T follicular helper cell (primary cell): Measurements from ENCODE around the gene BAIAP3.

Source experiments
- DNase-seq: peaks from one replicate; pipeline ENCODE4 v3.0.0-alpha.2; 2020; ENCODE audit warnings: low read depth

The BAIAP3 gene

DNA sequence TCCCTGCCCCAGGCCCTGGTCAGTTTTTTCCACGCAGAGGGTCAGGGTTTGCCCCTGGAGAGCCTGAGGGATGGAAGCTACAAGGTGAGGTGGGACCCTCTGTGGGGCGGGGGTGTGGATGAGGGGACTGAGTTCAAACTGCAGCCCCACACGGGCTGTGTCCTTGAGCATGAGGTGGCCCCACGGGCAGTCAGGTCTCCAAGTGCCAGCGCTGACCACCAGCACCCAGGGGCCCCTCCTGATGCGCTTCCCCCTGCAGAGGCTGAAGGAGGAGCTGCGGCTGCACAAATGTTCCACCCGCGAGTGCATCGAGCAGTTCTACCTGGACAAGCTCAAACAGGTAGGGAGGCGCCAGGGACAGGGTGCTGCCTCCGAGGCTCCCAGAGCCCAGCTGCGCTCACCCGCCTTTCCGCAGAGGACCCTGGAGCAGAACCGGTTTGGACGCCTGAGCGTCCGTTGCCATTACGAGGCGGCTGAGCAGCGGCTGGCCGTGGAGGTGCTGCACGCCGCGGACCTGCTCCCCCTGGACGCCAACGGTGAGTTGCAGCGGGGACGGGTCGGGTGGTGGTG lies 13.9 kb downstream of the BAIAP3 start:
- DNase-seq: no peak

DNA sequence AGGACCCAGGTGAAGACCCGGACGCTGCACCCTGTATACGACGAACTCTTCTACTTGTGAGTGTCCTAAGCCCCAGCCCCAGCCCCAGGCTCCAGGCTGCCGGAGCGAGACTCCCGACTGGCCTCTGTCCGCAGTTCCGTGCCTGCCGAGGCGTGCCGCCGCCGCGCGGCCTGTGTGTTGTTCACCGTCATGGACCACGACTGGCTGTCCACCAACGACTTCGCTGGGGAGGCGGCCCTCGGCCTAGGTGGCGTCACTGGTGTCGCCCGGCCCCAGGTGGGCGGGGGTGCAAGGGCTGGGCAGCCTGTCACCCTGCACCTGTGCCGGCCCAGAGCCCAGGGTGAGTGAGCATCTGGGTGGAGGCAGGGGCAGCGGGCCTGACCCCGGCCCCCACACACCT lies 14.5 kb downstream of the BAIAP3 start:
- no peak for DNase-seq

DNA sequence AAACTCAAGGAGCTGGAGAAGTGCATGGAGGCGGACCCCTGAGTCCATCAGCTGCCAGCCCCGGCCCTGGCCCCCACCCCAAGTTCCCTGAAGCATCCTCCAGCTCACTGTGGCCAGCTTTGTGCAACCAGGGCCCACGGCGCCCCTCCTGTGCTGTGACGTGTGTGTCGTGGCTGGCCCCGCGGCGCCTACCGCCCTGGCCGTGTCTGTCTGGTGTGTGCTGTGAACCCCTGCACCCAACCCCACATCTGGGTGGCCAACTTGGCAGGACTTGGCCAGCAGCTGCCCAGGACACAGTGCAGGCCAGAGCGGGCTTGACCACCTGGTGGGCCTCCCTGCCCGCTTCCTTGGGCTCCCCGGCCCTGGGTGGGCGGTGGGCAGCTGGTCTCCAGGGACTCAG lies 15.0 kb downstream of the BAIAP3 start:
- no peak for DNase-seq

DNA sequence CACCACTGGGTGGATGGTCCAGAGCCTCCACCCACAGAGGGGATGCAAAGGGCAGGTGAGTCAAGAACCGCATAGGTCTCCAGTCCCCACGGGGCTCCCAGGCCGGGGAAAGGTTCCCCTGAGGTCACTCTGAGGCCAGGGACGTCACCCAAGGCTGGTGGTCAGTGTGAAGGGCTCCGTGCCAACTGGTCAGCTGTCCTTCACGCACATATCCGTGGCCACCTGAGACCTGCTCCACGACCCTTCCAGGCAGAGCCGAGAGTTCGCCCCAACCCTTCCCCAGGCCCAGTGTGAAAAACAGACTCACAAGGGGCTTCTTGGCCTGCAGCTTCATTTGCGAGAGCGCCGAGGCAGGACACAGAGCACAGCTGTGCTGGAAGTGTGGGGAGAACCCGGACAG lies 15.5 kb downstream of the BAIAP3 start:
- DNase-seq: no peak

DNA sequence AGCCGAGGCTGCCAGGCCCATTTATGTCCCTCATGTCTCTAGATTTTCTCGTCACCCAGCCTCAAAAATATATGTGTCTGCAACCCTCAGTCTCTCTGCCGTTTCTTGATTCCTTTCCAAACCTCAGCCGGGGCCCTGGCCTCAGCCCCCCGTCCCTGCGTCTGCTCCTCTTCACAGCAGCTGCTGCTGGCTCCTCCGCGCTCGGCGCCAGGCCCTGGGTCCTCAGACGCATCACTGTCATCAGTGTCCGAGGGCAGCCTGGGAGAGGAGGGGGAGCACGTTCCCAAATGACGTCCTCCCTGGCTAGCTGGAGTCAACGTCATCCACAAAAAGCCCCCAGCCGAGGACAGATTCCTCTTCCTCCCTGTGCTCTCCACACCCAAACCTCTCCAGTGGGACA lies 15.9 kb downstream of the BAIAP3 start:
- no peak for DNase-seq

DNA sequence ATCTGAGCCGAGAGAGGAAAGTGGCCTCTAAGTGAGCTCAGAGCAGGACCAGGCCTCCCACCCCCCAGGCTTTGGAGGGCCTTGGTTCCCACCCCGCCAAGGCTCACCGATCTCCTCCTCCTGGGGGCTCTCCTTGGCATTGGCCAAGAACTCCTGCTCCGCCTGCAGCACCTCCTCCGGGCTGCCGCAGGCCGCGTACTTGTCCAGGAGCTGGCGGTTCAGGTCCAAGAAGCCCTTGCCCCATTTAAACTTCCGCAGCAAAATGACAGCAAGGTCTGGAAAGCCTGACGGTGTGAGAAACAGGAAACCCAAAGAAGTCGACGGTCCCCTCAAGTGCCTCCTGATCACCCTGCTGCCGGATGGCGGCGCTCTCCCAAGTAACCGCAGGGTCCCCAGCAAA lies 16.5 kb downstream of the BAIAP3 start:
- no peak for DNase-seq

DNA sequence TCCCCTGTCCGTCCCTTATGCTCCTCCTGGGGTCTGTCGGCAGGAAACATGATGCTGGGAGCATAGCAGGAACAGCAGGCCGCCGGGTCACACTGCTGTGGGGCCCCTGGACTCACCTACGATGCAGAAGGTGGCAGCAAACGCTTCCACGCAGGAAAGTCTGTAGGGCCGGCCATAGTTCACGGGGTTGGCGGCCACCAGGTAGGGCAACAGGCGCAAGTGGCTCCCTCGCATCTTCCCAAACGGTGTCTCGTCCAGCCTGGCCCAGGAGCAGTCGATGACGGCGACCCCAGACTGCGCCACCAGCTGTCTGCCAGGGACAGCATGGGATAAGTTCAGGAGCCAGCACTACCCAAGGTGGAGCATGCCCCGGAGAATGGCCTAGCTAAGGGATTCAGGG lies 17.2 kb downstream of the BAIAP3 start:
- no peak for DNase-seq

DNA sequence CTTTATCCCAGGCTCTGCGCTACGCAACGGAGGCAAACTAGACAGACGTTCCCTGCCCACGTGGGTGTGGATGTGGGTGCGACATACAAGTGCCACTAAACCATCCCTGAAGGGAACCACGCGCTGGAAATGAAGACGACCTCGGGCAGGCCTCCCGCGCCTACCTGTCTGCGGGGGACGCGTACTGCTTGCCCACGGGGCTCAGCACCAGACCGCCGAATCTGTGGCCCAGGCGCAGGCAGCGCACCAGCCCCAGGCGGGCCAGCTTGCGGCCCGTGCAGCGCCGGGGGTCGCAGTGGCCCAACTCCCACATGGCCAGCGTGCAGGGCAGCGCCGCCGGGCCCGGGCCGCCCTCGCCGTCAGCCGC lies 17.8 kb downstream of the BAIAP3 start:
- no peak for DNase-seq

DNA sequence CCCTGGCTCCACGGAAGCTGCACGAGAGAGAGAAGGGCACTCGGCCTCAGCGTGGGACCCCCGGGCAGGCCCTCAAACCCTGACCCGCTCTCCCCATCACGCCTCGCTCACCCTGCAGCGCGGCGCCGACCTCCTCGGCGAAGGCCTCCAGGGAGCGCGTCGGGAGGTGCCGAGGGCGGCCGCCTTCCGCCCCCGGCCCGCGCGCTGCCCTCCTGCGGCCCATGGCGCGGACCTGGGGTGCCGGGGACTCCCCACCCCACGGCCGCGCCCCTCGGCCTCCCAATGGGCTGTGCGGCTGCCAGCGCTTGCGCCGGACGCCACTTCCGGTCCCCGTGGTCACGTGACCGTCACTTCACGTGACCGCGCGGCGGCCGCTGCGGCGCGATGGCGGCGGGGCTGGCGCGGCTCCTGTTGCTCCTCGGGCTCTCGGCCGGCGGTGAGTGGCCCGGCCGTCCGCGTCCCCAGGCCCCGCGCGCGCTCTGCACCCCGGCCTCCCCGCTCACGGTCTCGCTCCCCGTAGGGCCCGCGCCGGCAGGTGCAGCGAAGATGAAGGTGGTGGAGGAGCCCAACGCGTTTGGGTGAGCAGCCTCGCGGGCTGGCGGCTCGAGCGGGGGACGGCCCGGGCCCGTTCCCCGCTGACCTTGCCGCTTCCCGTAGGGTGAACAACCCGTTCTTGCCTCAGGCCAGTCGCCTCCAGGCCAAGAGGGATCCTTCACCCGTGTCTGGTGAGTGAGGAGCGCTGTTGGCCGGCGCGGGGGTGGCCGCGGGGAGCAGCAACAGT lies 18.3 kb downstream of the BAIAP3 start, which contains the start of the genes GNPTG and TSR3:
Gene GNPTG (plus strand): TSS at position 350 of the 781 bp plus-strand sequence. CDS start 35 bp downstream, at position 385.
Gene TSR3 (minus strand): TSS at position 297 of the 781 bp plus-strand sequence. CDS start 74 bp downstream, at position 223.
- DNase-seq: peak; percentile 76

DNA sequence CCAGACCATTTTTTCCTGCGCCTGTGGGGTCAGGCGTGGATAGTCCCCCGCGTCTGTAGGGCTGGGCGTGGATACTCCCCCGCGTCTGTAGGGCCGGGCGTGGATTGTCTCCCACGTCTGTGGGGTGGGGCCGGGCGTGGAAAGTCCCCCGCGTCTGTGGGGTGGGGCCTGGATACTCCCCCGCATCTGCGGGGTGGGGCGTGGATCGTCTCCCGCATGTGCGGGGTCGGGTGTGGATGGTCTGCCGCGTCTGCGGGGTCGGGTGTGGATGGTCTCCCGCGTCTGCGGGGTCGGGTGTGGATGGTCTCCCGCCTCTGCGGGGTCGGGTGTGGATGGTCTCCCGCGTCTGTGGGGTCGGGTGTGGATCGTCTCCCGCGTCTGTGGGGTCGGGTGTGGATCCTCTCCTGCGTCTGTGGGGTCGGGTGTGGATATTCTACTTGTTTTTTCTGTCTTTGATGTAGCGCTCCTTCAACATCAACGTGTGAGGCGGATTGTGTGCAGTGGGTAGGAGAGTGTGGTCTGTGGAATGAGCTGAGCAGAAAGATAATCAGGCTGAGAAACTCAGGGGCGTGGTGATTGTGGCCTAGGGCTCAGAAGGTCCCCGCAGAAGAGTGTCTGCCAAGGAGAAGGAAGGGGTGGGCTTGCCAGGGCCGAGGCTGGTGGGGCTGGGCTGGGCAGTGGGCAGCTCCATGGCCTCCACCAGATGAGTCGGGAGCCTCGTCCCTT lies 21.5 kb downstream of the BAIAP3 start:
- no peak for DNase-seq

DNA sequence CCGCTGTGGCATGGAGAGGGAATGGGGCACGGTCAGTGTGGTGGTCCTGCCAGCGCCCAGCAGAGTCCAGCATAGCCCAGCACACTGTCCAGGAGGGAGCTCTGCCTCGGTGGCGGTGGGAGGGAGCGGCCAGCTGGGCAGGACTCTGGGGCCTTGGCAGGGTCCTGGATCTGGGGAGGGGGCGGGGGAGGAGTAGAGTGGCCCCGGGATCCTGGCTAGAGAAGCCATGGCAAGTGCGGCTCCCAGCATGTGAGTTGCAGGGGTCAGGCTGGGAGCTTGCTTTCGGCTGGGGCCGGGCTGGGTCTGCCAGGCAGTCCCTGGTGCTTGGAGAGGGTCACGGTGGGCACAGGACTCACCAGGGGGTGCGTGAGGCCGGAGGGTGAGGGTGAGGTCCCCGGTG lies 22.1 kb downstream of the BAIAP3 start:
- no peak for DNase-seq

DNA sequence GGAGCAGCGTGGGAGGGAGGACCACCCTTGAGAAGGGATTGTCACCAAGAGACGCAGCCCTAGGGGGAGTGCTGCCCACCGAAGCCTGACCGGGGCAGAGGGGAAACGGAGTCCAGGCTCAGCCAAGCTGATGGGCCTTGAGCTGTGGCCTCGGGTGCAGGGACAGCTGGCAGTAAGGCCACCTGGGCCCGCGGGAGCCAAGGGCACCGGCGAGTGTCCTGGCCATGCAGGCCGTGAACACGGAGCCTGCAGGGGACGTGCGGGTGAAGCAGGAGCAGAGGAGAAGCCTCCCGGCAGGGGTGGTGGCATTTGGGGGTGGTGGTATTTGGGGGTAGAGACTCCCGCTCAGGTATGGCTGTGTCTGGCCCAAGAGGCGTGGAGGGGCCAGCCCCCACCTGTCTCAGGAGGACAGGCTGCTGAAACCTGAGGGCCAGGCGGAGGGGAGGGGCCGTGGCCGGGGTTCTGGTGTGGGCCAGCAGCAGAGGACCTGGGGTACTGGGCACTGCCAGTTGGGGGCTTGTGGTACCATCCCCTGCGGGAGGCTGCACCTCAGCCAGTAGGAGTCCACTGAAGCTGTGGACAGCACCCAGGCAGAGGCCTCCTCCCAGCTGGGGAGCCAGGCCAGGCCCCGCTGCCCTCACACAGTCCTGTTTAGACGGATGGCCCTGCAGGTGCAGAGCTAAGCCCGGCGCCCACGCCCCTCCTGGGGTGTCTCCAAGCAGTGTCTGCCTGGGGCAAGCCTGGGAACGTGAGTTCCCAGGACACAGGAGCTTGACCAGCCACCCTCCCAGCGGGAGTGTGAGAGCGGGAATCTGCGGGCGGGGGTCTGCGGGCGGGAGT lies 22.8 kb downstream of the BAIAP3 start:
- no peak for DNase-seq

DNA sequence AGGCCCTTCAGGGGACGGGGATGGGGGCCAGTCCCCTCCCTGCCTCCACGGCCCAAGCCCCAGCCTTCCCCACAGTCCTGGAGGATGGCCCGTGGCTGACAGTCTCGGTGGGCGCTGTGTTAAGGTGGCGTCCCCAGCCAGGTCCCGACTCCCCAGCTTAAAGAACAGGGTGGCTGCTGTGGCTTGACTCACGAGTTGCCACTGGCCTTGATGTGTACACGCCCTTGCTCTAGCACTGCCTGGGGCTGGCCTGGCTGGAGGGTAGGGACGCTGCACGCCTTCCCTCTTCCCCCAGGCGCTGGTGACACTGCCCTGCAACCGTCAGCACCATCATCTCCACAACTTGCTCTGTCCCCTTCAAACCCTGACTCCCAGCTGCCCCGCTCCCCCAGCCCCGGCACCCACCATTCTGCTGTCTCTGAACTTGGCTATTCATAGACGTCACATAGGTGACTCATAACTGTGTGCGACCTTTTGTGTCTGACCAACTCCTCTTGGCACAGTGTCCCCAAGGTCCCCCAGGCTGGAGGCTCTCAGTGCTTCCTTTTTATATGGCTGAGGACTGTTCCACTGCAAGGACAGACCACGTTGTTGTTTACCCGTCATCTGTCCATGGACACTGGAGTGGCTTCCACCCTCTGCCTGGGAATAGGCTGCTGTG lies 24.6 kb downstream of the BAIAP3 start:
- no peak for DNase-seq

DNA sequence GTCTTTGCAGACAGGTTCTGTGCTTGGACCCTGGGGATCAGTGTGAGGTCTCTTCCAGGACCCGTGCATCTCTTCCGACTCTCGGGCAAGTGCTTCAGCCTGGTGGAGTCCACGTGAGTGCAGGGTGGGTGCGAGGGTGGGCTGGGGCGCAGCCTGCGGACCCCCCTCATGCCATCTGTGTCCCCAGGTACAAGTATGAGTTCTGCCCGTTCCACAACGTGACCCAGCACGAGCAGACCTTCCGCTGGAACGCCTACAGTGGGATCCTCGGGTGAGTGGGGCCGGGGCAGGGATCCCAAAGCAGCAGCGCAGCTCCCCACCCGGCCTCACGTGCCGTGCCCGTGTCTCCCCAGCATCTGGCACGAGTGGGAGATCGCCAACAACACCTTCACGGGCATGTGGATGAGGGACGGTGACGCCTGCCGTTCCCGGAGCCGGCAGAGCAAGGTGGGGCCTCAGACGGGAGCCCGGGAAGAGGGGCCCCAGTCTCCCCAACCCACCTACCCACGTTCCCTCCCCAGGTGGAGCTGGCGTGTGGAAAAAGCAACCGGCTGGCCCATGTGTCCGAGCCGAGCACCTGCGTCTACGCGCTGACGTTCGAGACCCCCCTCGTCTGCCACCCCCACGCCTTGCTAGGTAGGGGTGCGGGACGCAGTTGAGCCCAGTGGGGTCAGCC lies 28.4 kb downstream of the BAIAP3 start:
- DNase-seq: no peak

DNA sequence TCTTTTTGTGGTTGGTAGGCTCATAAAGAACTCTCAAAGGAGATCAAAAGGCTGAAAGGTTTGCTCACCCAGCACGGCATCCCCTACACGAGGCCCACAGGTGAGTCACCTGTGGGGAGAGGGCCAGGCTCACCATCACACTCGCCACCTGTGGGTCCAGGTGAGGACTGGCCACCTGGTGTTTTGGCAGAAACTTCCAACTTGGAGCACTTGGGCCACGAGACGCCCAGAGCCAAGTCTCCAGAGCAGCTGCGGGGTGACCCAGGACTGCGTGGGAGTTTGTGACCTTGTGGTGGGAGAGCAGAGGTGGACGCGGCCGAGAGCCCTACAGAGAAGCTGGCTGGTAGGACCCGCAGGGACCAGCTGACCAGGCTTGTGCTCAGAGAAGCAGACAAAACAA lies 29.4 kb downstream of the BAIAP3 start:
- no peak for DNase-seq

DNA sequence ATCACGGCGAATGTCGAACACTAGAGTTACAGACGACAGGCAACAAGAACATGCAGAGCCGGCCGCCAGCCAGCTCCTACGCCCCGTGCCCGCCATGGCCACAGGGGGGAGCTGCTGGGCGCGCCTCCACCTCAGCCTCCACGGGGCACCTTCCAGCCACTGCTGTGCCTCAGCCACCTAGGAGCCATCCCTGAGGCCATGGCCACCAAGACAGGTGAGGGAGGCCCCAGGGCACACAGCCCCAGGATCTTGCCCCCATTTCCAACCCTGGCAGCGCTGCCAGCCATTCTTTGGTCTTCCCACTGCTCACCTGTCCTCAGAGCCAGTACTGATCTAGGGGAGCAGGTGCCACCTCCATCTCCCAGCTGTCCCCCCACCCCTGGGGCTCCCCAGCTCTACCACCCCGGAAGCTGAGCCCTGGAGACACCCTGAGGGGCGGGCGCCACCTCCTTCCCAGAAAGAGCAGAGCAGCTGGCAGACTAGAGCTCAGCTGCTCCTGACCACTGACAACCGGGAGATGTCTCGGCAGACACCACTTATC lies 30.1 kb downstream of the BAIAP3 start:
- DNase-seq: peak; percentile 56

DNA sequence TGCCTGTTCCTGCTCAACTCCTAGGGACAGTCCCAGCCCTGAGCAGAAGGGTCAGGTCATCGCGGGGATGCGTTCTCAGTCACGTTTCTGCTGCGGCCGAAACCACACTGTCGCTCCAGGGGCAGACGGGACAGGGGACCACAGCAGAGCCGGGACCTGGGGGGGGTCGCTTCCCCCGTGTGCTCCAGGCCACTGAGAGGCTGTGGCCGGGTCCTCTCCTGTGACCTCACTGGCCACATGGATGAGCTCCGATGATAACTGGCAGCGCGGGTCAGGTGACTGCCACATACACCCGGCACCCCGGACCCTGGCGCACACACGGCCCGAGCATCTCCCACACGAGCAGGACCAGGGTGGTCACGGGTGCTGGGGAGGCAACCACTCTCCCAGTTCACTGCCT lies 31.1 kb downstream of the BAIAP3 start:
- no peak for DNase-seq

DNA sequence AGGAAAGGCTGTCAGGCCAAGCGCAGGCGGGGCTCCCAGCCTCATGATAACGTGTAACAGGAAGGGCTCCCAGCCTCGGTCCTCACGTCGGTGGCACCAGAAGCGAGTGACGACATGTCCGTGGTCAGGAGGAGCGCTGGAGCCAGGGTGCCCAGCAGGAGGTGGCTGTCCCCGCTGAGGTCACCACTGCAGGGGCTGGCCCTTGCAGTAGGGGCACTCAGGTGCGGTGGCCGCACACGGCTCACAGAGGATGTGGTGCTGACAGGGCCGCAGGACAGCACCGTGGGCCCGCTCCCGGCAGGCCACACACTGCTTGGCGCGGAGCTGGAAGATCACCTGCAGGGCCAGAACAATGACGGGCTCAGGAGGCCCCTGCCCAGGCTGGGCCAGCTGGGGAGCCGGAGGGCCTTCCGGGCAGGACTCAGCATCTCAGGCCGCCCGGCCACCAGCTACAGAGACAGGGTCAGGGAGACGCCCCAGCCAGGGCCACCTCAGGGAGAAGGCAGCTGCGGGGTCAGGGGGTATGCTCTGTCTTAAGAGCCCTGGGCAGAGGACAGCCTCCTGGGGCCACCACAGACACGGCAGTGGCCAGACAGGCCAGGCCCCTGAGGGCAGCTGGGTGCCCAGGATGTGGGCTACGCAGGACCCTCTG lies 32.7 kb downstream of the BAIAP3 start:
- DNase-seq: no peak

DNA sequence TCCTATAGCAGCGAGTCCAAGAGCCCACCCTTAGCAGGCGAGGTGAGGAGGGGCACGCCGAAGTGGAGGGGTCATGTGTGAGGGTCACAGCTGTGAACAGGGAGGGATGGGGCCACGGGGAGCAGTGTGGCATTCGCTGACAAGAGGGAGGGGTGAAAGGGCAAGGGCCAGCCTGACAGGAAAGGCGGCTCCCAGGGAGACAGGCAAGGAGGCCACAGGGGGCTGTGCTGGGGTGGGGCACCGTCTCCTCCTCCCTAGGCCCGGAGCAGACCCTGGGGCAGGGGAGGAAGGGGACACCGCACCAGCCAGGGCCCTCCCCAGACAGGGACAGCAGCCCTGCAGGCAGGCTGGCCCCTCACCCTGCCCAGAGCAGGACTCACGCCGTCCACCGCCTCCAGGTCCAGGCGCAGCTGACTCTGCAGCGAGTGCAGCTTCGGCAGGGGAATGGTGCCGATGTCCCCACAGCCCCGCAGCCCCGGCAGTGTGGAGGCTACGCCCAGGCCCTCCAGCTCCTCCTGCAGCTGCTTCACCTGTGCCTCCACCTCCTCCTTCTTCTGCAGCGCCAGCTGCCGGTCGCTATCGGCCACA lies 33.4 kb downstream of the BAIAP3 start:
- DNase-seq: no peak
